HEK293T (cell line): ENCODE data around the gene KRTAP4-9.
"Not testable (repeated sequence)": the region's sequence is repeated elsewhere in the genome, so short reads cannot be mapped to it uniquely, and the experiment has no call there.

ENCODE experiments used
- ARNT ChIP-seq: fragments of 450-650 bp; IDR thresholded peaks from 2 replicates; pipeline ENCODE4 v1.6.1; 2017; ENCODE audit warnings: mild to moderate bottlenecking
- BHLHE40 ChIP-seq: fragments of 450-650 bp; IDR thresholded peaks from 2 replicates; pipeline ENCODE4 v1.6.1; 2016; ENCODE audit warnings: mild to moderate bottlenecking, moderate library complexity, borderline replicate concordance
- FOXK2 ChIP-seq: fragments of 450-650 bp; IDR thresholded peaks from 2 replicates; pipeline ENCODE4 v1.6.1; 2016; ENCODE audit warnings: mild to moderate bottlenecking
- NFRKB ChIP-seq: fragments of 450-650 bp; IDR thresholded peaks from 2 replicates; pipeline ENCODE4 v1.6.1; 2016; ENCODE audit warnings: mild to moderate bottlenecking, moderate library complexity
- PKNOX1 ChIP-seq: fragments of 450-650 bp; IDR thresholded peaks from 2 replicates; pipeline ENCODE4 v1.6.1; 2016
- SP1 ChIP-seq: fragments of 450-650 bp; IDR thresholded peaks from 2 replicates; pipeline ENCODE4 v1.6.1; 2017
- SUZ12 ChIP-seq: fragments of 450-650 bp; IDR thresholded peaks from 2 replicates; pipeline ENCODE4 v1.6.1; 2016; ENCODE audit warnings: mild to moderate bottlenecking
- TARDBP ChIP-seq: fragments of 450-650 bp; IDR thresholded peaks from 2 replicates; pipeline ENCODE4 v1.6.1; 2016
- ZNF384 ChIP-seq: fragments of 450-650 bp; IDR thresholded peaks from 2 replicates; pipeline ENCODE4 v1.6.1; 2016

DNA sequence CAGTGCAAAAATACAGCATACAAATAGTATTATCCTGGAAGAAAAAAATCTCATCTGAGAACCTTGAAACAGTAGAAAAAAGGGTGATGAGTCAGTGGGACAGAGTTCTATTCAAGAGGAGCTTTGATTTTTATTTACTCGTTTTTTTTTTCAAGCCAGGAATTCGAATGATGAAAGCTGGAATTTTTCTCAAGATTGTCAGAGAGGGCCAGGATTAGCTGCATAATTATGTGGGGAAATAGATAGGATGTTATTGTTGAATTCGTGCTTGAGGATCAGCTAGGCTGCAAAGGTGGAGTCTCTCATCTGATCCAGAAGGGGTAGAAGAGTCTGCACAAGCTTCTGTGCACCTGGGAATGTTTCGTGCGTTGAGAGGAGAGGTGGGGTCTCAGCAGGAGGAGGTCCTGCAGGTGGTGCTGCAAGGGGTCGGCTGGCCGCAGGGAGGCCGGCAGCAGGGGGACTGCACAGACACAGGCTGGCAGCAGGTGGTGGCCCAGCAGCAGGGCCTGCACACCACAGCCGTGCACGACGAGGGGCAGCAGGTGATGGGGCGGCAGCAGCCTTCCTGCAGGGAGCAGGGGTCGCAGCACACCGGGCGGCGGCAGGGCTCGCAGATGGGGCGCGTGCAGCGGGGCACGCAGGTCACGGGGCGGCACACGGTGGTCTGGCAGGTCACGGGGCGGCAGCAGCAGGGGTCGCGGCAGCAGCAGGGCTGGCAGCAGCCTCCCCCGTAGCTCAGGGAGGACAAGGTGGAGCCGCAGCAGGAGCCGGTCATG, 45.7 kb upstream of the KRTAP4-9 start:
- TF ChIP-seq SP1, TARDBP, SUZ12, PKNOX1, ARNT, BHLHE40, ZNF384, FOXK2, NFRKB: not testable (repeated sequence)
